B cell (primary cell): ENCODE results near the gene SLC35E1. TPM values are rescaled to one million over a fixed set of nuclear protein-coding genes. Genes with fewer than 3 reads are reported as not detected.
A peak's percentile ranks its signal among the peaks of the same experiment; 100 is the strongest.

Experiments
- ATAC-seq: fragments of 200-7000 bp; cut with Tn5 transposase; one replicate; pipeline ENCODE4 v1.10.0; 2021; ENCODE audit warnings: low read depth, mild to moderate bottlenecking, moderate number of reproducible peaks, moderate library complexity
- CTCF ChIA-PET: fragments of 350-600 bp; sonication (Branson Sonifier 250); formaldehyde crosslinking; loops from one replicate; lab custom pipeline; 2021; ENCODE audit warnings: antibody characterized with exemption, inconsistent platforms; lab: Charles Lee
- POLR2A ChIA-PET: fragments of 350-600 bp; sonication (Branson Sonifier 250); formaldehyde crosslinking; loops from one replicate; lab custom pipeline; 2021; ENCODE audit warnings: antibody characterized with exemption; lab: Charles Lee
- DNase-seq: peaks from one replicate; pipeline ENCODE4 v3.0.0; 2013
- H2AFZ ChIP-seq: 2 replicates; pipeline ENCODE4 v1.6.1; 2012; ENCODE audit warnings: mild to moderate bottlenecking, low read depth, low read length; ENCODE audit not compliant: insufficient read depth, poor library complexity, severe bottlenecking
- H3K27ac ChIP-seq, 2 donors: 1 replicate in 1 of 2; 2 replicates in 1 of 2; pipeline ENCODE4 v1.5.1; 2012 to 2013; ENCODE audit warnings: low read length in 2 of 2, mild to moderate bottlenecking in 2 of 2, moderate library complexity in 1 of 2
- H3K27me3 ChIP-seq, 4 experiments: fragments of 200-600 bp in 1 of 4; sonication (generic) in 1 of 4; replicated peaks in 1 of 4; 1 replicate in 2 of 4; 2 replicates in 2 of 4; pipeline versions ENCODE4 v1.6.1 to v1.7.0; 2013 to 2016; ENCODE audit warnings: low read length in 3 of 4, mild to moderate bottlenecking in 2 of 4, mixed read lengths in 1 of 4, moderate library complexity in 1 of 4; ENCODE audit not compliant: insufficient read depth in 4 of 4, control insufficient read depth in 3 of 4; ENCODE audit errors: control extremely low read depth in 1 of 4
- H3K36me3 ChIP-seq, 2 experiments: replicated peaks in 1 of 2; 1 replicate in 1 of 2; 2 replicates in 1 of 2; pipeline versions ENCODE4 v1.6.1 to v1.7.1; 2013; ENCODE audit warnings: low read length in 1 of 2; ENCODE audit not compliant: insufficient read depth in 2 of 2, control insufficient read depth in 1 of 2; ENCODE audit errors: control extremely low read depth in 1 of 2, extremely low read depth in 1 of 2
- H3K4me1 ChIP-seq, 2 donors: fragments of 200-600 bp in 1 of 2; sonication (generic) in 1 of 2; 1 replicate in 1 of 2; 2 replicates in 1 of 2; pipeline versions ENCODE4 v1.5.1 to v1.6.1; 2013 to 2017; ENCODE audit warnings: low read length in 2 of 2; ENCODE audit not compliant: control insufficient read depth in 2 of 2, insufficient read depth in 2 of 2
- H3K4me2 ChIP-seq: replicated peaks from 2 replicates; pipeline ENCODE3; 2012; ENCODE audit warnings: mild to moderate bottlenecking, low read depth, low read length; ENCODE audit not compliant: poor library complexity, severe bottlenecking
- H3K4me3 ChIP-seq, 5 experiments: fragments of 200-600 bp in 1 of 5; sonication (generic) in 1 of 5; 1 replicate in 3 of 5; 2 replicates in 2 of 5; pipeline versions ENCODE4 v1.5.1 to v1.7.0; 2011 to 2016; ENCODE audit warnings: low read length in 4 of 5, mild to moderate bottlenecking in 4 of 5, low read depth in 2 of 5, control low read depth in 1 of 5, moderate library complexity in 1 of 5; ENCODE audit not compliant: insufficient read depth in 1 of 5; ENCODE audit errors: control extremely low read depth in 1 of 5, extremely low read depth in 1 of 5
- H3K79me2 ChIP-seq: fragments of 200-600 bp; sonication (generic); one replicate; pipeline ENCODE4 v1.6.0; 2016; ENCODE audit warnings: low read length; ENCODE audit not compliant: control insufficient read depth, insufficient read depth
- H3K9ac ChIP-seq: fragments of 200-600 bp; sonication (generic); 2 replicates; pipeline ENCODE4 v1.6.1; 2017; ENCODE audit warnings: mild to moderate bottlenecking, low read length, moderate library complexity
- H3K9me3 ChIP-seq, 3 donors: one replicate each; pipeline versions ENCODE4 v1.6.1 to v1.7.1; 2013; ENCODE audit warnings: low read length in 2 of 3; ENCODE audit not compliant: control insufficient read depth in 2 of 3, insufficient read depth in 1 of 3; ENCODE audit errors: control extremely low read depth in 1 of 3
- H4K20me1 ChIP-seq: 2 replicates; pipeline ENCODE4 v1.6.0; 2012; ENCODE audit warnings: mild to moderate bottlenecking, low read length; ENCODE audit not compliant: insufficient read depth, control insufficient read depth, poor library complexity, severe bottlenecking
- H3K27ac Mint-ChIP-seq: one replicate; pipeline ENCODE4 v1.8.0; 2021; ENCODE audit warnings: mixed read lengths
- H3K27me3 Mint-ChIP-seq: one replicate; pipeline ENCODE4 v1.8.0; 2021; ENCODE audit warnings: mixed read lengths
- H3K4me1 Mint-ChIP-seq: one replicate; pipeline ENCODE4 v1.8.0; 2021; ENCODE audit warnings: mixed read lengths
- H3K4me3 Mint-ChIP-seq: one replicate; pipeline ENCODE4 v1.8.0; 2021; ENCODE audit warnings: mixed read lengths
- H3K9me3 Mint-ChIP-seq: one replicate; pipeline ENCODE4 v1.8.0; 2022; ENCODE audit warnings: mixed read lengths; ENCODE audit not compliant: insufficient read depth
- CTCF ChIP-seq: fragments of 200-600 bp; IDR thresholded peaks from one replicate; pipeline ENCODE4 v1.8.0; 2022; ENCODE audit warnings: antibody characterized with exemption, mild to moderate bottlenecking
- EZH2 ChIP-seq: IDR thresholded peaks from 2 replicates; pipeline ENCODE4 v1.6.1; 2012; ENCODE audit warnings: borderline replicate concordance, low read depth, mild to moderate bottlenecking, moderate library complexity, low read length; ENCODE audit not compliant: insufficient read depth, poor library complexity, severe bottlenecking
- WGBS: methylation state at CpG from one replicate; pipeline ENCODE4 v1.1.5; 2013; ENCODE audit warnings: missing lambda C conversion rate; ENCODE audit not compliant: insufficient coverage; 5-methylcytosine and 5-hydroxymethylcytosine counted together
- intact Hi-C: fragments of 100-400 bp; cut with micrococcal nuclease; formaldehyde crosslinking; loops from one replicate; pipeline ENCODE4 v1.10.0; 2022
- polyA plus RNA-seq: library from polyadenylated mRNA; depleted of rRNA; stranded (reverse); fragments of >200 nt; gene quantifications from 2 replicates; pipeline ENCODE4 v1.2.3, GENCODE V29; 2012
- total RNA-seq, 2 donors: library from RNA; stranded (reverse); fragments of 120-200 nt in 1 of 2; gene quantifications; 1 replicate in 1 of 2; 2 replicates in 1 of 2; pipeline versions ENCODE4 v1.2.3 to v1.2.4, GENCODE V29; 2013 to 2022

SLC35E1 gene
- total and polyA plus RNA-seq, 2 donors (not counting 1 experiment from before 2014, with no cell fraction given): 23.4 to 46.8 TPM

DNA sequence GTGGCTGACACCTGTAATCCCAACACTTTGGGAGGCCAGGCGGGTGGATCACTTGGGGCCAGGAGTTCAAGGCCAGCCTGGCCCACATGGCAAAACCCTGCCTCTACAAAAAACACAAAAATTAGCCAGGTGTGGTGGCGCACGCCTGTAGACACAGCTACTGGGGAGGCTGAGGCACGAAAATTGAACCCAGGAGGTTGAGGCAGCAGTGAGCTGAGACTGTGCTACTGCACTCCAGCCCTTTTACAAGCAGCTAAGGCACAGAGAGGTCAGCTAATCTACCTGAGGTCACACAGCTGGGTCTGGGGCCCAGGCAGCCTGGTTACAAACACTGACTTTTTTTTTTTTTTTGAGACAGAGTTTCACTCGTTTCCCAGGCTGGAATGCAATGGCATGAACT, 28.6 kb upstream of the SLC35E1 start:
- Histone ChIP-seq H2AFZ (no peak overlapping the region), H3K4me2 (no peak overlapping the region), H3K4me3 (no peak overlapping the region), H3K27me3 (no peaks in the 10 kb centered on the region), H3K9ac (no peak overlapping the region), H3K27ac (no peak overlapping the region), H3K9me3 (peaks cover 0 to 5% (median 0%) of the 10 kb centered on the region in 3 donors), H3K79me2 (peaks cover 100% of the 10 kb centered on the region), H3K36me3 (peaks cover 0 to 6% of the 10 kb centered on the region in 2 experiments), H3K4me1 (peaks cover 10 to 41% of the 10 kb centered on the region in 2 donors), H4K20me1 (peaks cover 98% of the 10 kb centered on the region)
- ChIA-PET CTCF (no interaction called here), POLR2A (interaction anchor here (1.2 kb wide), 1 partner anchor 13 kb away, joined by 6 read pairs; no protein-coding TSS in a partner anchor)
- intact Hi-C loops: no loop called here
- no peak overlapping the region for H3K4me3 Mint-ChIP-seq
- ATAC-seq: no peak
- WGBS: 94% methylated on average over 5 of the region's 5 CpGs
- DNase-seq: no peak
- H3K27me3 Mint-ChIP-seq: no peaks in the 10 kb centered on the region
- TF ChIP-seq EZH2: no peak
- no peak for TF ChIP-seq CTCF
- no peak overlapping the region for H3K27ac Mint-ChIP-seq
- H3K9me3 Mint-ChIP-seq: no peaks in the 10 kb centered on the region
- peaks cover 68% of the 10 kb centered on the region for H3K4me1 Mint-ChIP-seq

DNA sequence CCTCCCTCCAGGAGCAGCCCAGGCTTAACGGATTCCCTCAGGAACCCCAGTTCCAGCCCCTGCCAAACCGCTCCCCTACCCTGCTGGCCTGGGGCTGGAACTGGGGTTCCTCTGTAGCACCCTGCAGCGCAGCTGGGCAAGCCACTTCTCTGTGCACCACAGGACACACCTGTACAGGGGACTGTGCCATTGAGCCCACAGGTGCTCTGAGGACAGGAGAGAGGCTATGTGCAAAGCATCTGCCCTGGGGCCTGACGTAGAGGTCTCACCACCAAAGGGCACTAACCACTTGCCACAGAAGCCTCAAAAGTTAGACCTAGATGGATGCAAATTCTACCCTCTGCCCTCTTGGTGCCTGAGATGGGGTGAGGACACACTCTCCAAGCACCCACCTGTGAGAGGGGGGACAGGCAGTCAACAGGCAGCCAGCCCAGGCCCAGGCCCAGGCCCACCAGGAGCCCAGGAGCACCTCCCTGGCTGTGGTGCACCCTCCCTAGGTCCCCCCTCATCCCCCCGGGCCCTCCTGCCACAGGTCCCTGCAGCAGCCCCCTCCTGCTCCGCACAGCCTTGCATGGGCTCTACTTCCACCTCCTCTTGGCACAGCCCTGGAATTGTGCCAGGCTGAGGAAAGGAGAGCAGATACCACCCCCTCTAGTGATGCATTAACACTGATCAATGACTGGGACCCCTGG, 27.6 kb upstream of the SLC35E1 start:
- peaks cover 97% of the 10 kb centered on the region for H4K20me1 ChIP-seq
- 81% methylated on average over 6 of the region's 6 CpGs for WGBS
- ATAC-seq: peak; percentile 52

More for the DNA sequence above, 27.6 kb upstream of the SLC35E1 start:
- H3K9ac ChIP-seq: no peak overlapping the region
- H3K27ac Mint-ChIP-seq: peak overlapping the region; percentile 53
- H3K4me3 Mint-ChIP-seq: no peak overlapping the region
- peaks cover 0 to 5% (median 0%) of the 10 kb centered on the region in 3 donors for H3K9me3 ChIP-seq
- peaks cover 100% of the 10 kb centered on the region for H3K79me2 ChIP-seq
- H3K4me3 ChIP-seq: no peak overlapping the region
- H3K27me3 ChIP-seq: no peaks in the 10 kb centered on the region
- peaks cover 68% of the 10 kb centered on the region for H3K4me1 Mint-ChIP-seq
- peak overlapping the region in 1 of 2 donors; percentile 33 for H3K27ac ChIP-seq
- no peaks in the 10 kb centered on the region for H3K27me3 Mint-ChIP-seq
- no peak overlapping the region for H3K4me2 ChIP-seq
- peaks cover 0 to 4% of the 10 kb centered on the region in 2 experiments for H3K36me3 ChIP-seq
- TF ChIP-seq CTCF (no peak), EZH2 (no peak)
- ChIA-PET POLR2A (interaction anchor here (1.2 kb wide), 1 partner anchor 12 kb away, joined by 6 read pairs; no protein-coding TSS in a partner anchor), CTCF (no interaction called here)
- no peaks in the 10 kb centered on the region for H3K9me3 Mint-ChIP-seq
- no peak overlapping the region for H2AFZ ChIP-seq
- peaks cover 9 to 40% of the 10 kb centered on the region in 2 donors for H3K4me1 ChIP-seq
- intact Hi-C loops: no loop called here
- DNase-seq: no peak
